ENCODE results near the gene PSMD9. TPM values are rescaled to one million over a fixed set of nuclear protein-coding genes. Genes with fewer than 3 reads are reported as not detected.
"Not testable (repeated sequence)": the region's sequence is repeated elsewhere in the genome, so short reads cannot be mapped to it uniquely, and the experiment has no call there.

PSMD9 gene
- total RNA-seq, 1 donor from 2014 or later = 66.2 TPM

DNA sequence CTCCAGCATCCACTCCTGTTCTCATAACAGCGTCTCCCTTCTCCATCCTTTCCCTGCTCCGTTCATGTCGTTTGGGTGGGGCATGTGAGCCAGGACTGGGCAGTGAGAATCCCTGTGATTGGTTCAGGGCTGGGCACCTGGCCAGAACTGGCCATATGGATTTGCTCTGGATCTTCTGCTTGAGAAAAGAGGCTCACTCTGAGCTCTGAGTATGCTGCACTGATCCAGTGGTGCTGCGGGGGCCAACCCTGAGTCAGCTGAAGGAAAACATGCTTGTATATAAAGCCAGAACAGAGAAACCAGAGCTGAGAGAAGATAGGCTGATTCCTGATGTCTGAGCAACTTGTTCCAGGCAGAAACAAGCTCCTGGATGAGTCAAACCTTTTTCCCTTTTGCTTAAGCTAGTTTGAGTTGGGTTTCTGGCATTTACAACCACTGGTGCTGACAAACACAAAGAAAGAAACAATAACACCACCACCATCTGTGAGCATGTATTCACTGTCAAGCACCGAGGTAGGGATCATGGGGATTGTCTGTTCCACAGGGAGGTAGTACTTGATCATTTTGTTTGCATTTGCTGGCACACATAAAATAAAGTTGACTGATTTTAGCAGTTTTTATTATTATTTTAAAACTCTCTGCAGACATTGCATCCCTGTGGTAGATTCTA lies 15.9 kb upstream of the PSMD9 start:
- intact Hi-C loops (cut with micrococcal nuclease) = no loop called here

DNA sequence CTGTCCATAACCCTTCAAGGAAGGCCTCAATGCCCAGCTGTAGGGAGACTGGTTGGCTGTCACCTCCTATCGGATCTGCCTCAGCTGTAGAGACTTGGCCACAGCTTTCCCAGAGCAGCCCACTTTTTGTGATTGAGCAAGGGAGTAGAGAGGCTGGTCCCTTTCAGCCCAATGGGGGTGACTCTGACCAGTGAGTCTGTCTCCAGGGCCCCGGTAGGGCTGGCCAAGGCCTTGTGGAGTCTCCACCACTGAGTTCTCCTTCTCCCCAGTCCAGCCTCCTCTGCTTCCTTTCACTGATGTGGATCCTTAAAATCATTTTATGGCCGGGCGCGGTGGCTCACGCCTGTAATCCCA lies 15.4 kb upstream of the PSMD9 start:
- intact Hi-C loops (cut with micrococcal nuclease) = no loop called here

DNA sequence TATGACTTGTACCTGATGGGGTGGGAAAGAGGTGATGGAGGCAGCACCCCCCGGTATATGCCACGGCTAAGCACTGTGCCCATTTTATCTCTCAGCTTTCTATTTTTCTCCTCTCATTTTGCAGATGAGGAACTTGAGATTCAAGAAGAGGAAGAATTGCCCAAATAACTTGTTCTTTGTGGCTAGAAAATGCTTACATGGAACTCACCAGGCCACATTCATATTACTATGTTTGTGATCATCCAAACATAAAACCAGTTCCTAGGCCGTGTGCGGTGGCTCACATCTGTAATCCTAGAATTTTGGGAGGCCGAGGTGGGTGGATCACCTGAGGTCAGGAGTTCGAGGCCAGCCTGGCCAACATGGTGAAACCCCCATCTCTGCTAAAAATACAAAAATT lies 14.5 kb upstream of the PSMD9 start:
- intact Hi-C loops (cut with micrococcal nuclease) = no loop called here

DNA sequence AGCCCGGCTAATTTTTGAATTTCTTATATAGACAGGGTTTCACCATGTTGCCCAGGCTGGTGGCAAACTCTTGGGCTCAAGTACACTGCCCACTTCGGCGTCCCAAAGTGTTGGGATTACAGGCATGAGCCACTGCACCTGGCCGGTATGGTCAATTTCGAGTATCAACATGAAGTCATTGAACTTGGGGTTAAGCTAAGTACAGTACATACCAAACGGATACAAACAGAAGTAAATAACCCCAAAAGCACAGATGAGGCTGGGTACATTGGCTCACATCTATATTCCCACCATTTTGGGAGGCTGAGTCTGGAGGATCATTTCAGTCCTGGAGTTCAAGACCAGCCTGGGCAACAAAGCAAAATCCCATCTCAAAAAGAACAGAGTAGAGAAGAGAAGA lies 13.0 kb upstream of the PSMD9 start:
- intact Hi-C loops (cut with micrococcal nuclease) = no loop called here

DNA sequence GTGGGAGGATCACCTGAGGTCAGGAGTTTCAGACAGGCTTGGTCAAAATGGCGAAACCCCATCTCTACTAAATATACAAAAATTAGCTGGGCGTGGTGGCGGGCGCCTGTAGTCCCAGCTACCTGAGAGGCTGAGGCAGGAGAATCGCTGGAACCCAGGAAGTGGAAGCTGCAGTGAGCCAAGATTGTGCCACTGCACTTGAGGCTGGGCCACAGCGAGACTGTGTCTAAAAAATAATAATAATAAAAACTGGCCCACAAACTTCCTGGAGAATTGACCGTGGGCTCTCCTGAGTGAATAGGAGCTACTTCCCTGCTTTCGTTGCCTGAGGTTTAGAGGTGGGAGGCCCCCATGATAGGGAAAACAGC lies 12.5 kb upstream of the PSMD9 start:
- intact Hi-C loops (cut with micrococcal nuclease) = not testable (repeated sequence)

DNA sequence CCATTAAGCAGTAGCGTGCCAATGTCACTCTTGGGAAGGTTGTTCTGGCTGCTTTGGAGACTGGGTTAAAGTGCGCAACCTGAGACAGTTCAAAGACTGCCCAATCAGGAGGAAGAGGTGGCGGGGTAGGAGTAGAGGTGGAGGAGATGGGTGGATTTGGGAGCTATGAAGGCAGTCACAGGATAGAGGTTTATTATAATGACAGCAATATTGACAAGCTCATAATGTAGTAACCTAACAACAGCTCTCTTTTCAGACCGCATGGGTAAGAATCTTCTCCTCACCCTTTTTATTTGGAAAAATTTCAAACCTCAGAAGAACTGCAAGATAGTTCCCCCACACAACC lies 5.3 kb upstream of the PSMD9 start:
- intact Hi-C loops (cut with micrococcal nuclease) = no loop called here

DNA sequence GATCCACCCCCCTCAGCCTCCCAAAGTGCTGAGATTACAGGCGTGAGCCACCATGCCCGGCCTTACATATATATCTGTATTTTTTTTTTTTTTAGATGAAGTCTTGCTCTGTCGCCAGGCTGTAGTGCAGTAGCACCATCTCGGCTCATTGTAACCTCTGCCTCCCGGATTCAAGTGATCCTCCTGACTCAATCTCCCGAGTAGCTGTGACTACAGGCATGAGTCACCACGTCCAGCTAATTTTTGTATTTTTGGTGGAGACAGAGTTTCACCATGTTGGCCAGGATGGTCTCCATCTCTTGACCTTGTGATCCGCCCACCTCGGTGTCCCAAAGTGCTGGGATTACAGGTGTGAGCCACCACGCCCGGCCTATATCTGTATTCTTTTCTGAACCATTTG lies 3.5 kb upstream of the PSMD9 start:
- intact Hi-C loops (cut with micrococcal nuclease) = loop anchor here (5.0 kb wide), 2 partner anchors 198 to 418 kb away; no protein-coding TSS in a partner anchor

DNA sequence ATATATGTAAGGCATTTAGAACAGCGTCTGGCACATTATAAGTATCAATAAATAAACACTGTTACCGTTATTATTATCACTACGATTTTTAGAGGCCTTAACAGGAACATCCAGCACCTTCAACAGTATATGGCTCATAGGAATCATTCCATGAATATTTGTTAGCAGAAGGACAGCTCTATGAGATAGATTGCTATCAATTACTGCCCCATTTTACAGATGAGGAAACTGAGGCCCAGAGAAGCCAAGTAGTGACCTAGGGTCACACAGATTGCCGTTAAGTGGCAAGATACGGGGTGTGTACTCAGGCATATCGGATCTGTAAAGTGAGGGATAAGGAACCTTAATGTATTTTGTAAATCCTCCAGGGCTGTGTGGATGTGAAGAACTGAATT lies 510 bp upstream of the PSMD9 start:
- intact Hi-C loops (cut with micrococcal nuclease) = loop anchor here (1.0 to 5.0 kb wide), 7 partner anchors 30 to 421 kb away; partner anchors contain the start of genes CFAP251 and TMEM120B

DNA sequence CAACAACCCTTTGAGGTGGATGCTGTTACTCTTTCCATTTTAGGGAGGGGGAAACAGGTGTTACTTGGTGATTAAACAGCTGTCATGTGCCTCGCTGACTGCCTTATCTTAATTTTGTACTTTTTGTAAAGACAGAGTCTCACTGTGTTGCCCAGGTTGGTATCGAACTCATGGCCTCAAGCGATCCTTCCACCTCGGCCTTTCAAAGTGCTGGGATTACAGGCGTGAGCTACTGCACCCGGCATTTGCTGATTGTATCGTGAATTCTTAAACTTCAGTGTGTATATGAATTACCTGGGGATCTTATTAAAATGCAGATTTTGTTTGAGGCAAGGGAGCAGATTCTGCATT lies 659 bp downstream of the PSMD9 start:
- intact Hi-C loops (cut with micrococcal nuclease) = loop anchor here (1.0 to 5.0 kb wide), 4 partner anchors 95 to 422 kb away; no protein-coding TSS in a partner anchor

DNA sequence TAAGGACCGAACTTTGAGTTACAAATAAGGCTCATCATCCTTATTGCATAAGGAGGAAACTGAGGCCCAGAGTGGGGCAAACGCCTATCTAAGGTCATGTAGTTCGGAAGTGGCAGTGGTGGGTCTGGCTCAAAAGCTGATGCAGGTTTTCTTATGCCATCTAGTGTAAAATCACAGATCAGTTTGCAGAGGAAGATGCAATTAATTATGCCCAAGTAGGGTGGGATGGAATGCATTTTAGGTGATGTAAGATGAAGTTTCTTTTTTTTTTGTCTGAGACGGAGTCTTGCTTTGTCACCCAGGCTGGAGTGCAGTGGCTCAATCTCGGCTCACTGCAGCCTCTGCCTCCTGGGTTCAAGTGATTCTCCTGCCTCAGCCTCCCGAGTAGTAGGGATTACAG lies 1.1 kb downstream of the PSMD9 start:
- intact Hi-C loops (cut with micrococcal nuclease) = loop anchor here (1.0 to 5.0 kb wide), 4 partner anchors 95 to 422 kb away; no protein-coding TSS in a partner anchor

DNA sequence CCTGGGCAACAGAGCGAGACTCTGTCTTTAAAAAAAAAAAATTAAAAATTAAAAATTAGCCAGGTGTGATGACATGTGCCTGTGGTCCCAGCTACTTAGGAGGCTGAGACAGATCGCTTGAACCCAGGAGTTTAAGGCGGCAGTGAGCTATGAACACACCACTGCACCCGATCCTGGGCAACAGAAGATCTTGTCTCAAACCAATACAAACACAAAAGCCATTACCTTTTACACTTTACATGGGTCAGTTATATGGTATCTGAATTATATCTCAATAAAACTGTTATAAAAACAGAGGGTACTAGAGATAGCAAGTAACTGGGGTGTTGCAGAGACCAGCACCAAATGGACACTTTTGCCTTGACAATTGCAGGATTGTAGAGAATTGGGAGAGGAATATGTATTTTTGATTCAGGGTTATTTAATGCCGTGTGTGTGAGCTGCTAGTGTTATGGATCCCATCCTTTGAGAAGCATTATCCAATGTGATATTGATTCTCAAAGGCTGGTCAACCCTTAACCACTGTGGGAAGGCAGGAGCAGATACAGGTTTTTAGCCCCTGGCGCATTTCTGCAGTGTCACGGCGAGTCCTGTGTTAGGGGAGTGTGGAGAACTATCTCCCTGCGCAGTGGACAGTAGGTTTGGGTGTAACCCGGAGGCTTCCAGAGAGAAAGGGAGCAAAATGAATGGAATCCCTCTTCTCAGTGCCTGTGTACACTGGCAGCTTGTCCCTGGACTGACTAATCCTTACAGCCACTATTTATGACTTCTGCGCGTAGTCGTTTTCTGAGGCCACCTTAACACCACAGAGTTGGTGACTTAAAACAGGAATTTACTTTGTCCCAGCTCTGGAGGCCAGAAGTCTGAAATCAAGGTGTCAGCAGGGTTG lies 4.3 kb downstream of the PSMD9 start:
- intact Hi-C loops (cut with micrococcal nuclease) = no loop called here

DNA sequence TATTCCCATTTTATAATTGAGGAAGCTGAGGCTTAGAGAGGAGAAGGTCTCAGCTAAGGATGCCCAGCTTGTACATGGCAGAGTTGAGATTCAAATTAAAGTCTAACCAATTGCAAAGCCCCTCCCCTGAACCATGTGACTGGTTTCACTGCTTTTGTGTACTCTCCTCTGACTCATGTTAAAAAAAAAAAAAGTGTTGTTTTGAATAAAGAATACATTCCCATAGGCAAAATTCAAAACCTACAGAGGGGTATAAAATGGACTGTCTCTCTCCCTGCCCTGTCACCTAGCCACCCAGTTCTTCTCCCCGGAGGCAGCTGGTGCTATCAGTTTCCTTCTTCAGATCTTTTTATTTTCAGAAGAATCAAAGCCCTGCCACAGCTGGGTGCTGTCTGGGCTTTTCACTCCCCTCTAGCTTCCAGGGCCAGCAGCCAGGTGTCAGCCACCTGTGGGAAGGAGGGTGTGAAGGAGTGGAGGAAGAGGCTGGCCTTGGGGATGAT lies 5.4 kb downstream of the PSMD9 start:
- intact Hi-C loops (cut with micrococcal nuclease) = no loop called here

DNA sequence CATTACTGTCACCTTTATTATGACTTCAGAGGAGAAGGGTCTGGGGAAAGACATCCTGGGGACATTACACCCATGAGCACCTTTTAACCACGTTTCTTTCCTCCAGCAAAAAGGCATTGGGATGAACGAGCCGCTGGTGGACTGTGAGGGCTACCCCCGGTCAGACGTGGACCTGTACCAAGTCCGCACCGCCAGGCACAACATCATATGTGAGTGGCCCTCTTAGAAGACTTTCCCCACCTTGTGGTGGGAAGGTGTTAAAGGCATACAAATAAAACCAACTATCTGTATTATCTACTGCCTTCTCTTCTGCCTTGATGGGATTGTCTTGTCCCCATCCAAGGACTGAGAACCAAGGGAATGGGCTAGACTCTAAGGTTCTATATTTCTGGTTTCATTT lies 6.0 kb downstream of the PSMD9 start:
- intact Hi-C loops (cut with micrococcal nuclease) = no loop called here

DNA sequence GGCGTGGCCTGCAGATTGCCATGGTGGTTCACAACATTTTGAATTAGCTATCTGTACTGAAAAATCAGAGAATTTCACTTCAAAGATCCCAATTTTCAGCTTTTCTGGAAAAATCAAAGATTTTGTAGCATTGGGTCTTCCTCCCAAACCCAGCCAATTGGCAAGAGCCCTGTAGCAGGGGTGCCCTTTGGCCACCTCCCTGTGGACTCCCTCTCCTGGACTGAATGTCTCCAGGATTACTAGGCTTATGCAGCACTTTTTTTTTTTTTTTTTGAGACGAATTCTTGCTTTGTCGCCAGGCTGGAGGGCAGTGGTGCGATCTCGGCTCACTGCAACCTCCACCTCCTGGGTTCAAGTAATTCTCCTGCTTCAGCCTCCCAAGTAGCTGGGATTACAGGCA lies 9.7 kb downstream of the PSMD9 start:
- intact Hi-C loops (cut with micrococcal nuclease) = no loop called here

DNA sequence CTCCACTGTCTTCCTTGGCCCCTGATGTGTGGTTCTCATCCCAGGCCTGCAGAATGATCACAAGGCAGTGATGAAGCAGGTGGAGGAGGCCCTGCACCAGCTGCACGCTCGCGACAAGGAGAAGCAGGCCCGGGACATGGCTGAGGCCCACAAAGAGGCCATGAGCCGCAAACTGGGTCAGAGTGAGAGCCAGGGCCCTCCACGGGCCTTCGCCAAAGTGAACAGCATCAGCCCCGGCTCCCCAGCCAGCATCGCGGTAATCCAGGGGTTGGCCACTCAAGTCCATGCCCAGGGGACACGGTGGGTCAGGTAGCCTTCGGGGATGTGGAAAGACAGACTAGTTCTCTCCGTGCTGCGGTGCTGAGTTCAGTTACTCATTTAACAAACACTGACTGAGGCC lies 11.0 kb downstream of the PSMD9 start:
- intact Hi-C loops (cut with micrococcal nuclease) = no loop called here

DNA sequence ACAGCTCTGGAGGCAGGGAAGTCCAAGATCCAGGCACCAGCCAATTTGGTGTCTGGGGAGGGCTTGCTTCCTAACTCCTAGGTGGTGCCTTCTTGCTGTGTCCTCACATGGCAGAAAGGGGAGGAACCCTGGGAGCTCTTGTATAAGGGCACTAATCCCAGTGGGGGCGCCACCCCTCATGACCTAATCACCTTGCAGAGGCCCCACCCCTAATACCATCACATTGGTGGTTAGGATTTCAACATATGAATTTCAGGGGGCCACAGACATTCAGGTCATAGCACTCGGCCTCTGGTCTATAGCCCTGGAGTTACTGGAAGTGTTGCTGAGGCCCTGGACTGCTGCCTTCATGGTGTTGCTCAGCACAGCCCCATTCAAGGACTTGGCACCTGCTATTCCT lies 14.6 kb downstream of the PSMD9 start:
- intact Hi-C loops (cut with micrococcal nuclease) = no loop called here

DNA sequence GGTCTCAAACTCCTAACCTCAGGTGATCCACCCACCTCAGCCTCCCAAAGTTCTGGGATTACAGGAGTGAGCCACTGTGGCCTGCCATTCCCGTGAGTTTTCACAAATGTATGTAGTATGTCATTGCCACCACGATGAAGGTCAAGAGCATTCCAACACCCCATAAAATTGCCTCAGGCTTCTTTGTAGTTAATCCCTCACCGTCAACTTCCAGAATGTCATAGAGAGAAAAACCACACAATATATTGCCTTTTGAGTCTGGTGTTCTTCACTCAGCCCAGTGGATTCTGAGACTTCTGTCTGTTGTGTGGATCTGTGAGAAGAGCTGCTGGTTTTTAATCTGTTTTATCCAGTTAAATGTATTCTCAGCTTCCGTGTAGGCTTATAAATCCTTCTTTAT lies 17.2 kb downstream of the PSMD9 start:
- intact Hi-C loops (cut with micrococcal nuclease) = no loop called here

DNA sequence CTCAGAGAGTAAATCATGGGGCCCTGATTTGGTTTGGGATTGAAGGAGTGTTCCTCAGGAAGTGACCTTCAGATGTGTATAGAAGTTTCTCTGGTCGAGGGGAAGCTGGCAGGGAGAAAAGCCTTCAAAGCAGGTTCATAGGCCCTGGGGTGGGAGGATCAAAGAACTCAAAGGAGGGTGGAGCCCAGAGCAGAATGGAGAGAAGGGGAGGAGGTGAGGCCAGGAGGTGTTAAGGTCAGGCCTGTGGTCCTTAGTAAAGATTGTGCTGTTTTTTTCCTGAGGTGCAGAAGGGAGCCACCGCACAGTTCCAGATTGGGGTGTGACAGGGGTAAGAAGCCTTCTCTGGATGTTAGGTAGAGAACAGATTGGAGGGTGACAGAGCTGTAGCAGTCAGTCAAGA lies 20.1 kb downstream of the PSMD9 start:
- intact Hi-C loops (cut with micrococcal nuclease) = no loop called here

DNA sequence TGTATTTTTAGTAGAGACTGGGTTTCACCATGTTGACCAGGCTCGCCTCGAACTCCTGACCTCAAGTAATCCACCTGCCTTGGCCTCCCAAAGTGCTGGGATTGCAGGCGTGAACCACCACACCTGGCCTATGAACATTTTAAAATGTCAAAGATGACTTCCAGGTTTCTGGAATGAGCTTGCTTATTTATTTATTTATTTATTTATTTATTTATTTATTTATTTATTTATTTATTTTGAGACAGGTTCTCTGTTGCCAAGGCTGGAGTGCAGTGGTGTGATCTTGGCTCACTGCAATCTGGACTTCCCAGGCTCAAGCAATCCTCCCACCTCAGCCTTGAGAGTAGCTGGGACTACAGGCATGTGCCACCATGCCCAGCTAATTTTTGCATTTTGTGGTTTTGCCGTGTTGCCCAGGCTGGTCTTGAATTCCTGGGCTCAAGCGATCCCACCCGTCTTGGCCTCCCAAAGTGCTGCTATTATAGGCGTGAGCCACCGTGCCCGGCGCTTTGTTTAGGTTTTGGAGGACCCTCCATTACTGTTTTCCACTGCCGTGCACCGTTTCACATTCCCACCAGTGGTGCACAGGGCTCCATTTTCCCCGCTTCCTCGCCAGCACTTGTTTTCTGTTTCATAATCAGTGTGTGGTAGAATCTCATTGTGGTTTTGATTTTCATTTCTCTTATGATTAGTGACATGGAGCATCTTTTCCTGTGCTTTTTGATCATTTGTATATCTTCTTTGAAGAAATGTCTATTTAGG lies 23.4 kb downstream of the PSMD9 start:
- intact Hi-C loops (cut with micrococcal nuclease) = no loop called here

DNA sequence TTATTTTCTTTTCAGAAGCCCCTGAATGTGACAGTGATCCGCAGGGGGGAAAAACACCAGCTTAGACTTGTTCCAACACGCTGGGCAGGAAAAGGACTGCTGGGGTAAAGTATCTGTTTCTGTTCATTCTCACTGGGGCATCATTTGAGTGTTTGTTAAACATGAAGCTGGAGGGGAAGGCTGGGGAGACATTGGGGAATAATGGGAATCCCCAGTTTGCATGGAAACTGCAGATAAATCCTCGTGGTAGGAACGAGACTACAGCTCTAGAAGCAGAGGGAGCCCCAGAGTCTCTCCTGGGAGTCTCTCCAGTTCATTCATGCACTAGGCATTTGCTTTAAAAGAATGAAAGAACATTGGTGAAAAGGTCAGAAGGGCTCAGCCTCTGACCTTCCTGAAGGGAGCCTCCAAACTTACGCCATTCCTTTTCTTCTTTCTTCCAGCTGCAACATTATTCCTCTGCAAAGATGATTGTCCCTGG lies 27.3 kb downstream of the PSMD9 start:
- intact Hi-C loops (cut with micrococcal nuclease) = no loop called here

DNA sequence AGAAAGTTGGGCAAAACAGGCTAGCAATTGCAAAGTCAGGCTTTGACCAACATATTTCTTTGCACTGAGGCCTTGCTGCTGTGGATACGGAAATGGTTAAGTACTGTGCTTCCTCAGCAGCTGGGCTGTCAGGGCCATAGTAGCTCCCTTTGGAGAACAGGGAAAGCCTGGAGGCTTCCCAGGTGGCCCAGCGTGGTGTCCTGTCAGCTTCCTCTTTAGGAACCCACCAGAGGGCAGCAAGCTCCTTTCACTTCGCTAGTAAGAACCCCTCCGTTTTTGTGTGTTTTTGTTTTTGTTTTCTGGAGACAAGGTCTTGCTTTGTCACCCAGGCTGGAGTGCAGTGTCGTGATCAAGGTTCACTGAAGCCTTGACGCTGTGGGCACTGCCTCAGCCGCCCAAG lies 28.1 kb downstream of the PSMD9 start:
- intact Hi-C loops (cut with micrococcal nuclease) = no loop called here
